Parathyroid adenoma (tissue), 2 donors: ENCODE measurements around the gene MAP2K2.

Experiments used
- H2AFZ ChIP-seq: fragments of 300-600 bp; sonication (generic); one replicate; pipeline ENCODE4 v1.7.0; 2017; ENCODE audit warnings: antibody characterized with exemption, mild to moderate bottlenecking
- H3K27ac ChIP-seq: fragments of 300-600 bp; sonication (generic); one replicate; pipeline ENCODE4 v1.7.0; 2017
- H3K27me3 ChIP-seq: fragments of 300-600 bp; sonication (generic); one replicate; pipeline ENCODE4 v1.7.0; 2017; ENCODE audit warnings: low read length; ENCODE audit not compliant: control insufficient read depth, insufficient read depth
- H3K36me3 ChIP-seq: fragments of 300-600 bp; sonication (generic); one replicate; pipeline ENCODE4 v1.7.0; 2017; ENCODE audit warnings: low read length; ENCODE audit not compliant: control insufficient read depth, insufficient read depth
- H3K4me1 ChIP-seq: fragments of 300-600 bp; sonication (generic); one replicate; pipeline ENCODE4 v1.7.0; 2017; ENCODE audit warnings: control low read depth
- H3K4me2 ChIP-seq: fragments of 300-600 bp; sonication (generic); one replicate; pipeline ENCODE4 v1.7.0; 2017; ENCODE audit warnings: low read length
- H3K4me3 ChIP-seq: fragments of 300-600 bp; sonication (generic); one replicate; pipeline ENCODE4 v1.7.0; 2017; ENCODE audit warnings: low read depth, low read length
- H3K79me2 ChIP-seq: fragments of 300-600 bp; sonication (generic); one replicate; pipeline ENCODE4 v1.7.0; 2017; ENCODE audit warnings: control low read depth
- H3K9ac ChIP-seq: fragments of 300-600 bp; sonication (generic); one replicate; pipeline ENCODE4 v1.7.0; 2017; ENCODE audit warnings: mild to moderate bottlenecking
- H3K9me3 ChIP-seq: fragments of 300-600 bp; sonication (generic); one replicate; pipeline ENCODE4 v1.7.0; 2017; ENCODE audit warnings: low read length; ENCODE audit not compliant: control insufficient read depth
- TF ChIP-seq, protein P1 (sequence below): fragments of 300-600 bp; sonication (generic); IDR thresholded peaks from one replicate; pipeline ENCODE4 v1.7.0; 2017; ENCODE audit warnings: antibody characterized with exemption, mild to moderate bottlenecking
- donor health status: primary hyperparathyroidism.

The MAP2K2 gene

DNA sequence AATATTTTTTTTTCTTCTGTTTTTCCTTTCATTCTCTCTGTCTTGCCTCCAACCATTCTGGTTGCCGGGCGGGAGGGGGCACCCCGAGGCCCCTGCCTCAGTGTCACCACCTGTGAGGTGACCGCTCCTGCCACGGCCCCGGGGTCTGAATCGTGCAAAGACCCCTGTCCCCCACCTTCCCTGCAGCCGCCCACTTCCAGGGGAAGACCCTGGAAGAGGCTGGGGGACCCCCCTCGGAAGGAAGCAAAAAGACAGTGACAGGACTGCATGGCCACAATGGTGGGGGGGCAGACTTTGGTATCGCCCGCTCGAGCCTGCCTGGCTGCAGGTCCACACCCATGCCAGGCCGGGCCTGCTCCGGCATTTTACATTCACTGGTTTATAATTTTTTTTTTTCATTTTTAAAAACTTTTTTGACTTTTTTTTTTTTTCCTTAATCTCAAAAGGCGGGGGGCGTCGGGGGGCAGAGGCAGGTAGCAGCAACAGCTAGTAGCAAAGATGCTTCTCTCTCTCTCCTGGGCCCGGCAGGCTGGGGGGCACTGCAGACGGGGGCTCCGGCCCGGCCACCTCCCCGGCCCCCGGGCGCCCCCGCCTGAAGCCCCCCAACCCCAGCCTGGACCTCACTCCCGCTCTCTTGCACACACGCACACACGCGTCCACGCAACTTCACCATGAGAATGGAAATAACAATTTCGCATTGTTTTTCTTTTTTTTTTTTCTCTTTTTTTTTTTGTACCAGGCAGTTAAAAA is 79.8 kb downstream of the MAP2K2 start:
- no peaks in the 10 kb centered on the region for H3K9me3 ChIP-seq
- H3K4me1 ChIP-seq = peaks cover 8% of the 10 kb centered on the region
- H2AFZ ChIP-seq = no peak overlapping the region
- H3K4me3 ChIP-seq = no peak overlapping the region
- TF ChIP-seq, protein P1, sequence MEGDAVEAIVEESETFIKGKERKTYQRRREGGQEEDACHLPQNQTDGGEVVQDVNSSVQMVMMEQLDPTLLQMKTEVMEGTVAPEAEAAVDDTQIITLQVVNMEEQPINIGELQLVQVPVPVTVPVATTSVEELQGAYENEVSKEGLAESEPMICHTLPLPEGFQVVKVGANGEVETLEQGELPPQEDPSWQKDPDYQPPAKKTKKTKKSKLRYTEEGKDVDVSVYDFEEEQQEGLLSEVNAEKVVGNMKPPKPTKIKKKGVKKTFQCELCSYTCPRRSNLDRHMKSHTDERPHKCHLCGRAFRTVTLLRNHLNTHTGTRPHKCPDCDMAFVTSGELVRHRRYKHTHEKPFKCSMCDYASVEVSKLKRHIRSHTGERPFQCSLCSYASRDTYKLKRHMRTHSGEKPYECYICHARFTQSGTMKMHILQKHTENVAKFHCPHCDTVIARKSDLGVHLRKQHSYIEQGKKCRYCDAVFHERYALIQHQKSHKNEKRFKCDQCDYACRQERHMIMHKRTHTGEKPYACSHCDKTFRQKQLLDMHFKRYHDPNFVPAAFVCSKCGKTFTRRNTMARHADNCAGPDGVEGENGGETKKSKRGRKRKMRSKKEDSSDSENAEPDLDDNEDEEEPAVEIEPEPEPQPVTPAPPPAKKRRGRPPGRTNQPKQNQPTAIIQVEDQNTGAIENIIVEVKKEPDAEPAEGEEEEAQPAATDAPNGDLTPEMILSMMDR = no peak
- no peaks in the 10 kb centered on the region for H3K27me3 ChIP-seq
- H3K27ac ChIP-seq = no peak overlapping the region
- H3K79me2 ChIP-seq = peaks cover 5% of the 10 kb centered on the region
- H3K9ac ChIP-seq = no peak overlapping the region
- no peaks in the 10 kb centered on the region for H3K36me3 ChIP-seq
- H3K4me2 ChIP-seq = no peak overlapping the region

DNA sequence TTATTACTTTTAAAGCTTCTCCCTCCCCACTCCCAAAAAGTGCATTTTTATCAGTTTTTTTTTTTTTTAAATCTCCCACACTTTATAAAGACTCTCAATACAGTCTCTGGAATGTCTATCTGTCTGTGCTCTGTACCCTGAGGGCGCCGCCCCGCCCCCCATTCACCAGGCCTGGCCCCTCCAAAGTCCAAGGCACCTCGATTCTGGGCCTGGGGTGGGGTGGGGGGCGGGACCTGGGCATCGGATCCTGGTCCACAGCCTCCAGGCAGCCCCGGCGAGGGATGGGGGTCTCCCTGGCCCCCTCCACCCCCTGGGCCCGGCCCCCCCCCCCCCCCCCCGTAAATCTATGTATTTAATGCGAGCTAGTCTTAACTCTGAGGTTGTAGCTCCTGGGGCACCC is 80.5 kb downstream of the MAP2K2 start:
- no peaks in the 10 kb centered on the region for H3K27me3 ChIP-seq
- peaks cover 8% of the 10 kb centered on the region for H3K4me1 ChIP-seq
- TF ChIP-seq, protein P1 = no peak
- no peak overlapping the region for H3K4me3 ChIP-seq
- no peaks in the 10 kb centered on the region for H3K9me3 ChIP-seq
- no peak overlapping the region for H3K4me2 ChIP-seq
- no peak overlapping the region for H3K9ac ChIP-seq
- H2AFZ ChIP-seq = no peak overlapping the region
- no peaks in the 10 kb centered on the region for H3K36me3 ChIP-seq
- peaks cover 4% of the 10 kb centered on the region for H3K79me2 ChIP-seq
- no peak overlapping the region for H3K27ac ChIP-seq

DNA sequence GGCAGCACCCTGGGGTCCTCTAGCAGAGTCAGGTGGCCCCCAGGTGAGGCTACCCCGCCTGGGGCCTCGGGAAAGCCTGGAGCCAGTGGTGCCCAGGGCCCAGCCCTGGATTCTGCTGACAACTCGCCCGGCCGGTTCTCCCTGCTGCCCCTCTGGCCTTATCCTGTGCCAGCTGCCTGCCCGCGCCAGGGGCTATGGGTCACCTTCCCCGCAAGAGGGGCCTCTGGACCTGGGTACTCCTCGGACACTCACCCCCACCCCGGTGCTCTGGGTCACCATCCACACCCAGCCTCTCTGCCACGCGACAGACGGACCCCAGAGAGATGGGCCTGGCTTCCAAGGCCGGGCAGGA is 81.2 kb downstream of the MAP2K2 start:
- peak overlapping the region; percentile 47 for H3K4me2 ChIP-seq

DNA sequence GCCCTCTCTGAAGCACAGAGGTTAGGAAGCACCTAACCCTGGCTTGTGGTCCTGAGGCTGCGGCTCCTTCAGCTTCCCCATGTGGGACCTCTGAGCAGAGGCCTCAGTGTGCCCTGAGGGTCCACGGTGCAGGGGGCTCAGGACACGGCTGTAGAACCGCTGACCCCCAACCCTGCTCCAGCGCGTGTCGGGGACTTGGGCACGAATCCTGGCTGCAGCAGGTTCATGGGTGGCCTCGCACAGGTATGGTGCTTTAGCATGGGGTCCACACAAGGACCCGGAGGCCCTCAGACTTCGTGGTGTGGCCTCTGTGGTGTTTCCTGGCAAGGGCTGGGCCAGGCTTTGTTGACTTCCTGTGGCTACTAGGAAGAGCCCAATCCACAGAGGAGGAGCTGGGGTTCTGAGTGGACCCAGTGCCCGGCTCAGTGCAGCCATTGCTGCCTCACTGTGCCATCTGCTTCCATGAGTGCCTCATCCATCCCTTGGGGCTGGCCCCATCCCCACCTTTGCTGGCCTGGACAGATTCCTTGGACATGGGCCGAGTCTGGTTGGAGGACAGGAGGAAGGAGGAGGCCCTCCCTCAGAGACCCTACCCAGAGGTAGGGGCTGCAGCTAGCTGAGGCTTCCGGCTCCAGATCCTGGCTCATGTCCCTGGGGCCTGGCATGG is 81.7 kb downstream of the MAP2K2 start:
- Histone ChIP-seq H3K27ac (peak overlapping the region; percentile 76), H3K36me3 (no peaks in the 10 kb centered on the region), H3K4me3 (no peak overlapping the region), H3K9ac (no peak overlapping the region), H3K9me3 (no peaks in the 10 kb centered on the region), H3K27me3 (no peaks in the 10 kb centered on the region), H2AFZ (peak overlapping the region; percentile 17), H3K4me2 (peak overlapping the region; percentile 47), H3K79me2 (no peaks in the 10 kb centered on the region), H3K4me1 (peaks cover 8% of the 10 kb centered on the region)
- TF ChIP-seq, protein P1 = no peak

More for the DNA sequence above, 81.2 kb downstream of the MAP2K2 start:
- H3K4me3 ChIP-seq = peak overlapping the region; percentile 22
- H3K79me2 ChIP-seq = no peaks in the 10 kb centered on the region
- H2AFZ ChIP-seq = peak overlapping the region; percentile 20
- H3K4me1 ChIP-seq = peaks cover 8% of the 10 kb centered on the region
- H3K27ac ChIP-seq = peak overlapping the region; percentile 76
- H3K27me3 ChIP-seq = no peaks in the 10 kb centered on the region
- no peak overlapping the region for H3K9ac ChIP-seq
- H3K36me3 ChIP-seq = no peaks in the 10 kb centered on the region
- no peaks in the 10 kb centered on the region for H3K9me3 ChIP-seq
- TF ChIP-seq, protein P1 = no peak
